Stimulated activated CD4-positive, alpha-beta T cell treated with anti-CD3 and anti-CD28 coated beads, Interleukin-1b, Interleukin-23, amount 100 ng/mL, for 1 hour (primary cell): ENCODE measurements around the gene RNASE8.
"Not testable (repeated sequence)": the region's sequence is repeated elsewhere in the genome, so short reads cannot be mapped to it uniquely, and the experiment has no call there.

Source experiments
- DNase-seq, 2 donors: peaks; one replicate each; pipeline ENCODE4 v3.0.0-alpha.2; 2020; ENCODE audit warnings: low read depth in 2 of 2

RNASE8 gene

GRCh38 chr14:21057803-21058675 is at the start of gene RNASE8:
Gene RNASE8, plus strand, starts transcription at chr14:21057822. Its CDS starts 71 bp downstream, at chr14:21057893.
- DNase-seq, result no peak

GRCh38 chr14:21009721-21010120 is 47.9 kb upstream of the RNASE8 start:
- DNase-seq, result not testable (repeated sequence)

- DNase-seq, result no peak
Measured at GRCh38 chr14:21011136-21011535, 46.5 kb upstream of the RNASE8 start.

GRCh38 chr14:21014761-21015190 is 42.8 kb upstream of the RNASE8 start:
- peak; percentile 61 to 70 for DNase-seq

- DNase-seq, result no peak
Measured at GRCh38 chr14:21015312-21015711, 42.3 kb upstream of the RNASE8 start.

GRCh38 chr14:21016413-21017190 is 41.0 kb upstream of the RNASE8 start:
- DNase-seq, result no peak

GRCh38 chr14:21017528-21018245 is 39.9 kb upstream of the RNASE8 start:
- DNase-seq, result no peak

GRCh38 chr14:21018286-21018685 is 39.3 kb upstream of the RNASE8 start:
- no peak for DNase-seq

GRCh38 chr14:21018781-21019180 is 38.8 kb upstream of the RNASE8 start:
- no peak for DNase-seq

GRCh38 chr14:21019366-21019765 is 38.3 kb upstream of the RNASE8 start:
- no peak for DNase-seq

- DNase-seq, result no peak
Measured at GRCh38 chr14:21020977-21021545, 36.6 kb upstream of the RNASE8 start.

- DNase-seq, result no peak
Measured at GRCh38 chr14:21022686-21023085, 34.9 kb upstream of the RNASE8 start.

- DNase-seq, result no peak
Measured at GRCh38 chr14:21023174-21023573, 34.4 kb upstream of the RNASE8 start.

GRCh38 chr14:21023817-21024584 is 33.6 kb upstream of the RNASE8 start:
- DNase-seq, result no peak

GRCh38 chr14:21024585-21025370 is 32.8 kb upstream of the RNASE8 start, which contains the start of gene NDRG2:
Gene NDRG2, minus strand, starts transcription at chr14:21025061. Its CDS starts 1,746 bp downstream, at chr14:21023315.
- DNase-seq, result peak; percentile 42 to 51

GRCh38 chr14:21025371-21026273 is 32.0 kb upstream of the RNASE8 start:
- DNase-seq, result no peak

GRCh38 chr14:21026274-21026987 is 31.2 kb upstream of the RNASE8 start:
- DNase-seq, result no peak

GRCh38 chr14:21026988-21027315 is 30.7 kb upstream of the RNASE8 start:
- no peak for DNase-seq
